K562 (cell line): ENCODE measurements around the gene RNF115. TPM values are rescaled to one million over a fixed set of nuclear protein-coding genes. Genes with fewer than 3 reads are reported as not detected.
A peak's percentile ranks its signal among the peaks of the same experiment; 100 is the strongest.

Experiments
- ARID1B ChIP-seq: fragments of 450-650 bp; IDR thresholded peaks from 2 replicates; pipeline ENCODE4 v1.6.1; 2016; ENCODE audit warnings: antibody characterized with exemption, mild to moderate bottlenecking, inconsistent platforms
- EWSR1 ChIP-seq: fragments of 450-650 bp; IDR thresholded peaks from 2 replicates; pipeline ENCODE4 v1.6.1; 2018; ENCODE audit warnings: borderline replicate concordance, mild to moderate bottlenecking, low read depth, moderate library complexity; ENCODE audit not compliant: partially characterized antibody
- HSF4 ChIP-seq: fragments of 250-450 bp; sonication (Bioruptor Pico); IDR thresholded peaks from 2 replicates; pipeline ENCODE4 v2.1.2; 2022; ENCODE audit warnings: mild to moderate bottlenecking, moderate library complexity, borderline replicate concordance
- KLF16 ChIP-seq: IDR thresholded peaks from 2 replicates; pipeline ENCODE4 v1.6.1; 2016; ENCODE audit warnings: antibody characterized with exemption
- NCOA2 ChIP-seq, 2 experiments: fragments of 450-650 bp; IDR thresholded peaks; 2 replicates each; pipeline ENCODE4 v1.6.1; 2018; ENCODE audit warnings: mild to moderate bottlenecking in 2 of 2, moderate library complexity in 1 of 2; ENCODE audit not compliant: partially characterized antibody in 2 of 2
- POLR3A ChIP-seq: IDR thresholded peaks from 2 replicates; pipeline ENCODE4 v1.6.1; 2011; ENCODE audit warnings: borderline replicate concordance, mild to moderate bottlenecking, moderate library complexity; ENCODE audit not compliant: insufficient read length, insufficient read depth; ENCODE audit errors: extremely low read depth
- ZBTB33 ChIP-seq: sonication (generic); formaldehyde crosslinking; IDR thresholded peaks from 2 replicates; pipeline ENCODE4 v1.8.1; 2023; ENCODE audit warnings: mild to moderate bottlenecking, missing genetic modification reagents
- ZNF407 ChIP-seq: fragments of 450-650 bp; IDR thresholded peaks from 2 replicates; pipeline ENCODE4 v1.6.1; 2016; ENCODE audit warnings: low read depth
- polyA plus RNA-seq, 8 experiments: library from polyadenylated mRNA; depleted of rRNA in 4 of 8; stranded (reverse) in 5 of 8; unstranded in 3 of 8; fragments of >200 nt; fragmentation: Nextera tagmentation in 2 of 8; fragmentation: Illumina TruSeq in 1 of 8; extraction: Ambion mirVana in 2 of 8; extraction: Trizol in 1 of 8; gene quantifications; 2 replicates each; pipeline versions ENCODE4 v1.2.1 to v1.2.3, GENCODE V29; 2011 to 2014; ENCODE audit warnings: inconsistent platforms in 1 of 8, missing spikeins in 1 of 8
- total RNA-seq, 7 experiments: library from RNA; depleted of rRNA in 6 of 7; stranded (reverse); fragments of >200 nt in 6 of 7; fragmentation: Illumina TruSeq in 2 of 7; extraction: Trizol in 2 of 7; gene quantifications; 2 replicates each; pipeline versions ENCODE4 v1.2.1 to v1.2.3, GENCODE V29; 2011 to 2021; ENCODE audit warnings: low replicate concordance in 1 of 7
- TF ChIP-seq, protein P1 (sequence below): fragments of 450-650 bp; IDR thresholded peaks from 2 replicates; pipeline ENCODE4 v1.6.1; 2014; ENCODE audit warnings: low read depth, mild to moderate bottlenecking, moderate library complexity, borderline replicate concordance
- TF ChIP-seq, protein P2 (sequence below): conservative IDR thresholded peaks from 2 replicates; pipeline ENCODE4 v1.6.1; 2011; ENCODE audit warnings: low read depth, mild to moderate bottlenecking, low read length; ENCODE audit not compliant: control insufficient read depth
- TF ChIP-seq, protein P3 (sequence below): sonication (generic); formaldehyde crosslinking; IDR thresholded peaks from 2 replicates; pipeline ENCODE4 v1.8.0; 2022; ENCODE audit warnings: mild to moderate bottlenecking, missing genetic modification reagents

The RNF115 gene
- total and polyA plus RNA-seq, 9 of the 15 experiments (the other 6 are each of a cell fraction or from before 2014, with no cell fraction given), result 1.9 to 14.3 (median 9.5) TPM

DNA sequence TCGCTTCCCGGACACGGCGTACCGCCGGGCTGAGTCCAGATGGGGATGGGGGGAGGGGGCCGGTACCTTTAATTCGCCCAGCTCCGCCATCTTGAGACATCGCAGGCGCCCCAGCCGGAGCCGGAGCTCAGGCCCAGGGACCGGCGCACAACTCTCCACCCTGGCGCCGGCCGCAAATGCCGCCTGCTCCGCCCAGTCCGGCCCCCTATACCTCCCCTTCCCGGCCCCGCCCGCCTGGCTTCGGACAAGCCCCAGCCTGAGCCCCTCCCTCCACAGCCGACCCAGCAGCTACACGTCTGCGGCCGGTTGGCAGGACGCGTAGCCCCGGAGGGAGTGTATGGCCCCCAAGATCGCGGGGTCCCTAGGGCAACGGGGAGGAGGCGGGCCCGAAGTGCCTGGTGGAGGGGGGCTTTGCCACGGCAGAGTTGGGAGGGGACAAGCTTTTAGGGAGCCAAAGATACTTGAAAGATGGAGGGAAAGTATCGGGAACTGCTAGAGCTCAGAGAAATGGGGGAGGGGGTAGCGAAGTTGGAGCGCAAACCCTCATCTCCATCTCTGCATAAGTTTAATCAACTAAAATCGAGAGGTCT, 35.1 kb upstream of the RNF115 start, which contains the start of gene PIAS3 (continued):
- TF ChIP-seq ZNF407, result no peak
- TF ChIP-seq, protein P1, sequence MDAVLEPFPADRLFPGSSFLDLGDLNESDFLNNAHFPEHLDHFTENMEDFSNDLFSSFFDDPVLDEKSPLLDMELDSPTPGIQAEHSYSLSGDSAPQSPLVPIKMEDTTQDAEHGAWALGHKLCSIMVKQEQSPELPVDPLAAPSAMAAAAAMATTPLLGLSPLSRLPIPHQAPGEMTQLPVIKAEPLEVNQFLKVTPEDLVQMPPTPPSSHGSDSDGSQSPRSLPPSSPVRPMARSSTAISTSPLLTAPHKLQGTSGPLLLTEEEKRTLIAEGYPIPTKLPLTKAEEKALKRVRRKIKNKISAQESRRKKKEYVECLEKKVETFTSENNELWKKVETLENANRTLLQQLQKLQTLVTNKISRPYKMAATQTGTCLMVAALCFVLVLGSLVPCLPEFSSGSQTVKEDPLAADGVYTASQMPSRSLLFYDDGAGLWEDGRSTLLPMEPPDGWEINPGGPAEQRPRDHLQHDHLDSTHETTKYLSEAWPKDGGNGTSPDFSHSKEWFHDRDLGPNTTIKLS, result peak; percentile 21; the same call in 1 of the 2 replicates
- TF ChIP-seq ARID1B, result peak; percentile 26; the same call in 1 of the 2 replicates
- TF ChIP-seq NCOA2 (IDR thresholded peaks at IDR 0.05; ENCODE audit: partially characterized antibody in 2 of 2), result peak in 1 of 2 experiments; percentile 98
- no peak for TF ChIP-seq HSF4 (CRISPR knock-in tag)
- TF ChIP-seq, protein P2, sequence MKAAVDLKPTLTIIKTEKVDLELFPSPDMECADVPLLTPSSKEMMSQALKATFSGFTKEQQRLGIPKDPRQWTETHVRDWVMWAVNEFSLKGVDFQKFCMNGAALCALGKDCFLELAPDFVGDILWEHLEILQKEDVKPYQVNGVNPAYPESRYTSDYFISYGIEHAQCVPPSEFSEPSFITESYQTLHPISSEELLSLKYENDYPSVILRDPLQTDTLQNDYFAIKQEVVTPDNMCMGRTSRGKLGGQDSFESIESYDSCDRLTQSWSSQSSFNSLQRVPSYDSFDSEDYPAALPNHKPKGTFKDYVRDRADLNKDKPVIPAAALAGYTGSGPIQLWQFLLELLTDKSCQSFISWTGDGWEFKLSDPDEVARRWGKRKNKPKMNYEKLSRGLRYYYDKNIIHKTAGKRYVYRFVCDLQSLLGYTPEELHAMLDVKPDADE, result peak; percentile 54; the same call in 1 of the 2 replicates
- TF ChIP-seq ZBTB33, result no peak
- TF ChIP-seq EWSR1, result no peak
- TF ChIP-seq, protein P3, sequence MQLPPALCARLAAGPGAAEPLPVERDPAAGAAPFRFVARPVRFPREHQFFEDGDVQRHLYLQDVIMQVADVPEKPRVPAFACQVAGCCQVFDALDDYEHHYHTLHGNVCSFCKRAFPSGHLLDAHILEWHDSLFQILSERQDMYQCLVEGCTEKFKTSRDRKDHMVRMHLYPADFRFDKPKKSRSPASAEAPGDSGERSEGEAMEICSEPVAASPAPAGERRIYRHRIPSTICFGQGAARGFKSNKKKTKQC (CRISPR knock-in tag), result no peak
- TF ChIP-seq POLR3A, result no peak
- no peak for TF ChIP-seq KLF16
